GM12872 (cell line): Measurements from ENCODE around the gene KLHL20.

Experiments used
- TF ChIP-seq, protein P1 (sequence below): IDR thresholded peaks from 3 replicates; pipeline ENCODE4 v1.5.1; 2011; ENCODE audit warnings: low read depth, mild to moderate bottlenecking, low read length, moderate library complexity; ENCODE audit not compliant: insufficient read depth

KLHL20 gene

DNA sequence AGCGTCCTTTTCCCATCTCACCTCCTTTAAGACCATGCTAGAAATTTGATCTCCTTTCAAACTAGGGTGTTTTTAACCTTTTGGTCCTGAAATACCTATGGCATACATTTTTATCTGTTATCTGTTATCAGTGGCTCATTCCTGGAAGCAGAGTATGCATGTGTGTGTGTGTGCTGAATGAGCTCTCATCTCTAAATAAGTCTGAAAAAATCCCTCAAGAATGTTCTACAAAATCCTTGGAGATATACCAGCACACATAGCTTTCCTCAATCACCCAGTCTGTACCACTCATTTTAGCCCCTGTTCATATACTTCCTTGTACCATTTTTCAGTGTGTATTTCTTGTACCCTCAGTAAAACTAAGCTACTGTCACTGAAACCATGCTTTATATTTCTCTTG, 103.7 kb downstream of the KLHL20 start:
- TF ChIP-seq, protein P1, sequence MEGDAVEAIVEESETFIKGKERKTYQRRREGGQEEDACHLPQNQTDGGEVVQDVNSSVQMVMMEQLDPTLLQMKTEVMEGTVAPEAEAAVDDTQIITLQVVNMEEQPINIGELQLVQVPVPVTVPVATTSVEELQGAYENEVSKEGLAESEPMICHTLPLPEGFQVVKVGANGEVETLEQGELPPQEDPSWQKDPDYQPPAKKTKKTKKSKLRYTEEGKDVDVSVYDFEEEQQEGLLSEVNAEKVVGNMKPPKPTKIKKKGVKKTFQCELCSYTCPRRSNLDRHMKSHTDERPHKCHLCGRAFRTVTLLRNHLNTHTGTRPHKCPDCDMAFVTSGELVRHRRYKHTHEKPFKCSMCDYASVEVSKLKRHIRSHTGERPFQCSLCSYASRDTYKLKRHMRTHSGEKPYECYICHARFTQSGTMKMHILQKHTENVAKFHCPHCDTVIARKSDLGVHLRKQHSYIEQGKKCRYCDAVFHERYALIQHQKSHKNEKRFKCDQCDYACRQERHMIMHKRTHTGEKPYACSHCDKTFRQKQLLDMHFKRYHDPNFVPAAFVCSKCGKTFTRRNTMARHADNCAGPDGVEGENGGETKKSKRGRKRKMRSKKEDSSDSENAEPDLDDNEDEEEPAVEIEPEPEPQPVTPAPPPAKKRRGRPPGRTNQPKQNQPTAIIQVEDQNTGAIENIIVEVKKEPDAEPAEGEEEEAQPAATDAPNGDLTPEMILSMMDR = no peak

DNA sequence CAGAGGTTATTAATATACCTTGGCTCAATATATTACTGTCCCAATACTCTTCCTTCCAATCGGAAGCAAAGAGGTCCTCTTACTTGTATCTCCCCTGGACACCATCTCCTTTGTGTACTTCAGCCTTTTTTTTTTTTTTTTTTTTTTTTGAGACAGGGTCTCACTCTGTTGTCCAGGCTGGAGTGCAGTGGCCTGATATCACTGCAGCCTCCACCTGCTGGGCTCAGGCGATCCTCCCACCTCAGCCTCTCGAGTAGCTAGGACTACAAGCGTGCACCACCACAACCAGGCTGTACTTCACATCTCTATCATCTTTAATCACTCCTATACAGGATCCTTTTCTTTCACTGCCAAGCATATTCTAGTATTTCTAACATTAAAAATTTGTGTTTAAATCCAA, 106.9 kb downstream of the KLHL20 start:
- TF ChIP-seq, protein P1 = no peak

DNA sequence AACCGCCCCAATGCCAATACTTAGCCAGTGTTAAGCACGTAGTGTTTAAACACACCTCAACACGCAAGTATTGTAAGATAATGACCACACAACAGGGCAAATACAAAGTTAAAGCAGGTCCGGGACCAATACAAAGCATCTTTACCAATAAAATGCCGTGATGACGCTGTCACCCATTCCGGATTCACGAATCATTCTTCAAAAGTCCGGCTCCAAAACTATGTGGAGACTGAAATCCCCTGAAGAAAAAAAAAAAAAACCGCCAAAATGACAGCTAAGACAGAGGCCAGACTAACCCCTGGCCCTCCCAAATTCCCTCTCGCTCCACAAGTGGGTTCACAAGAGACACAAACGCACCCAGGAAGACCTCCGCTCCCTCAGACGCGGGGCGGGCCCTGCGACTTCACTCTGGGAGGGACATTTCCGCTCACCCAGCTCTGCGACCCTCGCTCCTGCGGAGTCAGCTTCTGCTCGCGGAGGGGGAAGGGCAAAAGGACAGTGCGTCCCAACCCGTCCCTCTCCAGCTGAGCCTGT, 109.1 kb downstream of the KLHL20 start:
- TF ChIP-seq, protein P1 = no peak

DNA sequence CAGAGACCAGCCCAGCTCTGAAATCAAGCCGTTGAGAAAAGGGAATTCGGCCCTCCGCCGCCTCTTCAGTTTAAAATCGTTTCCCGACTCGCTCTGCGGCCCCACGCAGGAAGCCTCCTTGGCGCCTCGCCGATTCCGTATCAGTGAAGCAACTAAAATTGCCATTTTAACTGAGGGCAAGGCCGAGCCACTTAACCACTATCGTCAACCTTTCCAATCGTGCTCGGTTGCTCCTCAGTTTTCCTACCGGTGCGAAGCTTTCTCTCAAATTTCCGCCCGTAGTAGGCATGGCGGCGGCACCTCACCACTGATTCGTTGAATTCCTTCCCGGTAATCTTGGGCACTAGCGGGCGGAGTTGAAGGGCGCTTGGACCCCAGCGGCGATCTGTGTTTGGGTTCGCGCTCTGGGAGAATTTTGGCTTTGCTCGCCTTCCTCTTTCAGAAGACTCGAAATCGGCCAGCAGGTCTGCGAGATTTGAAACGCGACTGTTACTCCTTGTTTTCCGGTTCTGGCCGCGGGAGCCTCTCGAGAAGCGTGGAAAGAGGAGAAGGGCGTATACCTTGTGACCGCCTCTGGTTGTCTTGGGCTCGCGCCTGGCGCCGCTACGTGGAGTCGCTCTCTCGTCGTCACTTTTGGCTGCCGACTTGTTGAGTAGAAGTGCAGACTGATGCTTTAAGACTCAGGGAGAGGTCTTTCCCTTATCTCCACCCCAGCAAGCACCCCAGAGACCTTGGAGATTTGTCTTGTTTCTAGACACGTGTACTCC, 109.7 kb downstream of the KLHL20 start, which contains the start of the genes CENPL and DARS2:
TSS of gene CENPL (minus strand) at position 569 of the 767 bp plus-strand sequence. CDS start 13,584 bp downstream, outside the sequence.
TSS of gene DARS2 (plus strand) at position 359 of the 767 bp plus-strand sequence. CDS start 557 bp downstream, outside the sequence.
- TF ChIP-seq, protein P1 = no peak

DNA sequence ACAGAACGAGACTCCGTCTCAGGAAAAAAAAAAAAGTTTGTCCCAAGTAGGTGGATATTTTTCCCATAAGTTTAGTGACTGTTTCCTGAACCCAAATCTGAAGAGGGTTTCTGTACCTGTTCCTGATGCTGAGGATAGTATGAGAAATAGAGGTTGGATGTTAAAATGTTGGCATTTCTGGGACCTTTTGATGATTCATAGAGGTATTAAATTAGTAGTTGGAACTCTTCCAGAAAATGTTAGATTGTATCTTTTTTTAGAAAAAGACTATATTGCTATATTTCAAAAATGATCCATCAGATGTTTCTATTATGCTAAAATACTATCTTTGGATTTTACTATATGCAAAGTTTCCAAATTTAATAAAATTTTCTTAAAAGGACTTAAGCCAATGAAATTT, 112.8 kb downstream of the KLHL20 start:
- TF ChIP-seq, protein P1 = no peak

DNA sequence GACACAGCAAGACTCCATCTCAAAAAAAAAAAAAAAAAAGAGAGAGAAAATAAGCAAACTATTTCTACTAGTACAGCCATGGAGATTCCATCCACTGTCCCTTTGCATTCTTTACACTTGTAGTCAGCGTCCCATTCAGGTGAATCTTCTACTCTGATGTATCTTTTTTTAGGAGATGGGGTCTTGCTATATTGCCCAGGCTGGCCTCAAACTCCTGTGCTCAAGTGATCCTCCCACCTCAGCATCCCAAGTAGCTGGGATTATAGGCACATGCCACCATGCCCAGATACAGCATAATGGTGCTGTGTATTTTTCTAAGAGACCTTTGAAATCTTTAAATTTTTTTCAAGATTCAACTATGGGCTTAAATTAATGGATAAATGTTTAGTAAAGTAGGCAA, 118.0 kb downstream of the KLHL20 start:
- TF ChIP-seq, protein P1 = no peak
